Measurements from ENCODE around the gene CYBA.

The CYBA gene

DNA sequence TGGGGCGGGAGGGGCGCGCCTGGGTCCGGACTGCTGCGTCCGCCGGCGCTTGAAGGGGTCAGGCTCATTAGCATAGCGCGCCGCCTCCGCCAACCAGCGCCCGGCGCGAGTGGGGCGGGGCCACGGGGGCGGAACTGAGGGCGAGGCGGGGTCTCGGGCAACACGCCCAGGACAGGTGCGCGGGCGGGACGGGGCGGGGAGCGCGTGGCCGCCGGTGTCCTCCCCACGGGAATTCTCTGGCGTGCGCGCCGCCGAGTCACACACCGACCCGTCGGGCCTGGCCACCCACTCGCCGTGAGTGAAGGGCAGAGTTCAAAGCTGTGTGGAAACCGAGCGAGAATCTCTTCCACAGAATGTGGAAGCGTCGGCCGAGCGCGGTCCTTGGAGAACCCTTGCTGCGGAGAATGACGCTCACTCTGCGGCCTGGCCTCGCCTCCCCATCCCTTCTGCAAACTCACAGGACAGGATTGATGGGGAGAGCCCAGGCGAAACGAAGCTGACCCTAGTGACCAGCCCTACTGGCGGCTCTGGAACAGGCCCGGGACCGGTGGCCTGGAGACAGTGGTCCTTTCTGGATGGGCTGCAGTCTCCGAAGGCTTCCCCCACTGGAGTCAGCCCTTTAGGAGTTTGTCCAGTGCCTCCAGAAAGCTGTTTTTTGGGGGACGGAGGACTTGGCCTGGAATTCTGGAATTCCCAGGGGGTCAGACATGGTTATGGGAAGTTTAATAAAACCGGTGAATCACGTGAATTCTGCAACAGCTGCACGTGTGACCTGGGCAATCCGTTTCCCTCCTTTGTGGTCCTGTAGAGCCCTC is 35.8 kb upstream of the CYBA start, which contains the start of gene SNAI3:
Gene SNAI3 (minus strand): TSS at position 69 of the 815 bp plus-strand sequence. CDS start 101 bp downstream, outside the sequence.
- Histone ChIP-seq H3K9ac (ENCODE audit: low read depth in 1 of 2, low read length in 2 of 2) (peak within 1 kb of the TSS; percentile 25 to 43), H3K9me3 (ENCODE audit: control insufficient read depth in 1 of 2, low read length in 2 of 2) (no peaks in the 10 kb centered on the region), H3K27me3 (ENCODE audit: control insufficient read depth in 1 of 2, insufficient read depth in 2 of 2, low read length in 2 of 2) (peaks cover 4 to 5% of the 10 kb centered on the region in 2 donors), H3K36me3 (ENCODE audit: control insufficient read depth in 1 of 2, insufficient read depth in 2 of 2, low read length in 2 of 2) (no peaks in the 10 kb centered on the region), H3K27ac (ENCODE audit: low read depth, low read length) (no peak within 1 kb of the TSS), H3K4me1 (ENCODE audit: control insufficient read depth in 1 of 2, insufficient read depth in 2 of 2, low read length in 2 of 2) (peaks cover 33 to 54% of the 10 kb centered on the region in 2 donors), H3K4me3 (ENCODE audit: low read depth in 1 of 2, low read length in 2 of 2) (peak within 1 kb of the TSS; percentile 70)

DNA sequence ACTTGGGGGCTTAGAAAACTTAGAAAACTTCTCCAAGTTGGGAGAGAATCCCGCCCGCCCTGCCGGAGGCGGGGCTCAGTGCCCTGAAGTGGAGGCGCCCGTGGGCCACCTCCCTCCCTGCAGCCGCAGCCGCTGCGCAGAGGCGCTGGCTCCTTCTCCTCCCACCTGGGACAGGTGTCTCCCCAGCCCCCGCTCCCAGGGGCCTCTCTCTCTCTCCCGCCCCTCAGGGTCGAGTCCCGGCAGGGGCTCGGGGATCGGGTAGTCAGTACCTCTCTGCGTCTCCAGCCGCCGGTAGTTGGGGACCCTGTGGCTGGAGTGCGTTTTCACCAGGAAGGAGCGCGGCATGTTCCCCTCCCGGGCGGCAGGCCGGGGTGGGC is 35.2 kb upstream of the CYBA start:
- peaks cover 30 to 54% of the 10 kb centered on the region in 2 donors for H3K4me1 ChIP-seq (ENCODE audit: control insufficient read depth in 1 of 2, insufficient read depth in 2 of 2, low read length in 2 of 2)
- peaks cover 4 to 5% of the 10 kb centered on the region in 2 donors for H3K27me3 ChIP-seq (ENCODE audit: control insufficient read depth in 1 of 2, insufficient read depth in 2 of 2, low read length in 2 of 2)
- peak overlapping the region; percentile 70 for H3K4me3 ChIP-seq (ENCODE audit: low read depth in 1 of 2, low read length in 2 of 2)
- no peak overlapping the region for H3K27ac ChIP-seq (ENCODE audit: low read depth, low read length)
- H3K9ac ChIP-seq (ENCODE audit: low read depth in 1 of 2, low read length in 2 of 2): peak overlapping the region in 1 of 2 donors; percentile 4
- no peaks in the 10 kb centered on the region for H3K9me3 ChIP-seq (ENCODE audit: control insufficient read depth in 1 of 2, low read length in 2 of 2)
- no peaks in the 10 kb centered on the region for H3K36me3 ChIP-seq (ENCODE audit: control insufficient read depth in 1 of 2, insufficient read depth in 2 of 2, low read length in 2 of 2)

DNA sequence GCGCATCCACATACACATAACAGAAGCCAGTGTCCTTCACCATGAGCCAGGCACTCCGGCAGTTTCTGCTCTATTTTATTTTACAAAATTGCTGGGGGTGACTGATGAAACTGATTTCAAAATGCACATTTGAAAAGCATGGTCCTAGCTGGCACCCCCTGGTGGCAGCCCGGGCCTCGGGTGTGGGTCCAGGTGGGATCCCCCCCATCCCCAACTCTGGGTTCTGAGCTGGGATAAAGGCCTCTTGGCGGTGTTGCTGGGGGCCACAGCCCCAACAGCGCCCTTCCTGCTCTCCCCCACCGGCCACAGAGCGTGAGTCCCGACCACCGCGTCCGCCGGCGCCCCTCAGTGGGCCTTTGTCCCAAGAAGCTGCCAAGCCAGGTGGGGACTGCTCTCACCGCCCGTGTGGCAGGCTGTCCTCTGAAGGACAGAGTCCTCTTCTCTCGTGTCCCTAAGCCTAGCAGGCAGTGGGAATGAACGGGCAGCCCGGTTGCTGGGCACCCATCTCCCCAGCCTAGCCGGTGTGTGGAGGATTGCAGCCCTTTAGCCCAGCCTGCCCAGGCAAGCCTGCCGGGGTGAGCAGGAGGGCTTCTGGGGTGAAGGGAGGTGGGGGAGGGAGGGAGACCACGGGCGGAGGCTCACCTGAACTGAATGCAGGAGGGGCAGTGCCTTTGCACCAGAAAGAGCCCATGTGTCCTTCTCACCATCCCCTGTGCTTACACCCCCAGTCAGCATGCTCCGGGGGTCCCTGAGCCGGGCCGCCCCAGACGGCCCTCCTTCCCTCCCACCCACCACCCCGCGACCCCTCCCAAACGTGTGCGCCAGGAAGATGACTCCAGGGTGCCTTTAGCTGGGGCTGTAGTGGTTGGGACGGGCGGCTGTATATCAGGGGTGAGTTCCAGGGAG is 34.6 kb upstream of the CYBA start:
- H3K27ac ChIP-seq (ENCODE audit: low read depth, low read length): no peak overlapping the region

DNA sequence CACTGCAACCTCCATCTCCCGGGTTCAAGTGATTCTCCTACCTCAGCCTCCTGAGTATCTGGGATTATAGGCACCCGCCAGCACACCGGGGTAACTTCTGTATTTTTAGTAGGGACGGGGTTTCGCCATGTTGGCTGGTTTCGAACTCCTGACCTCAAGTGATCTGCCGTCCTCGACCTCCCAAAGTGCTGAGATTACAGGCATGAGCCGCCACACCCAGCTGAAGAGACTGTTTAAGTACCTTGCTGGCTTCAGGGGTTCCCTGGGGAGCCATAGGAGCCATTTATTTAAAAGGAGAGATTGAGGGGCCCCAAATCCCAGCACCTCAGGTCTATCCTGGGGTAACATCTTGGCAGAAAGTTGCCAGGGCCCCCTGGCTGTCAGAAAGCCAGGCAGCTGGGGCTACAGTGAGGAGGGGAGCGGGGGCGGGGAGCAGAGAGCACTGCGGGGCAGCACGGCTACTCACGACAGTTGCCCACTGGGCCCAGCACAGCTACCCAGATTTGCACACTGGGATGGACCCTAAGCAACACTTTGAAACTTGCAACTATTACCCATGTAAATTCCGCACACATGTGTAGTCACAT is 33.8 kb upstream of the CYBA start:
- Histone ChIP-seq H3K4me1 (ENCODE audit: control insufficient read depth in 1 of 2, insufficient read depth in 2 of 2, low read length in 2 of 2) (peaks cover 30 to 57% of the 10 kb centered on the region in 2 donors), H3K4me3 (ENCODE audit: low read depth in 1 of 2, low read length in 2 of 2) (peak overlapping the region in 1 of 2 donors; percentile 70), H3K27me3 (ENCODE audit: control insufficient read depth in 1 of 2, insufficient read depth in 2 of 2, low read length in 2 of 2) (peaks cover 4 to 5% of the 10 kb centered on the region in 2 donors), H3K9ac (ENCODE audit: low read depth in 1 of 2, low read length in 2 of 2) (no peak overlapping the region), H3K9me3 (ENCODE audit: control insufficient read depth in 1 of 2, low read length in 2 of 2) (no peaks in the 10 kb centered on the region), H3K27ac (ENCODE audit: low read depth, low read length) (no peak overlapping the region), H3K36me3 (ENCODE audit: control insufficient read depth in 1 of 2, insufficient read depth in 2 of 2, low read length in 2 of 2) (no peaks in the 10 kb centered on the region)

More for the DNA sequence above, 34.6 kb upstream of the CYBA start:
- H3K9me3 ChIP-seq (ENCODE audit: control insufficient read depth in 1 of 2, low read length in 2 of 2): no peaks in the 10 kb centered on the region
- no peaks in the 10 kb centered on the region for H3K36me3 ChIP-seq (ENCODE audit: control insufficient read depth in 1 of 2, insufficient read depth in 2 of 2, low read length in 2 of 2)
- H3K4me3 ChIP-seq (ENCODE audit: low read depth in 1 of 2, low read length in 2 of 2): peak overlapping the region; percentile 70
- H3K4me1 ChIP-seq (ENCODE audit: control insufficient read depth in 1 of 2, insufficient read depth in 2 of 2, low read length in 2 of 2): peaks cover 30 to 57% of the 10 kb centered on the region in 2 donors
- H3K27me3 ChIP-seq (ENCODE audit: control insufficient read depth in 1 of 2, insufficient read depth in 2 of 2, low read length in 2 of 2): peaks cover 4 to 5% of the 10 kb centered on the region in 2 donors
- H3K9ac ChIP-seq (ENCODE audit: low read depth in 1 of 2, low read length in 2 of 2): peak overlapping the region; percentile 25 to 32

DNA sequence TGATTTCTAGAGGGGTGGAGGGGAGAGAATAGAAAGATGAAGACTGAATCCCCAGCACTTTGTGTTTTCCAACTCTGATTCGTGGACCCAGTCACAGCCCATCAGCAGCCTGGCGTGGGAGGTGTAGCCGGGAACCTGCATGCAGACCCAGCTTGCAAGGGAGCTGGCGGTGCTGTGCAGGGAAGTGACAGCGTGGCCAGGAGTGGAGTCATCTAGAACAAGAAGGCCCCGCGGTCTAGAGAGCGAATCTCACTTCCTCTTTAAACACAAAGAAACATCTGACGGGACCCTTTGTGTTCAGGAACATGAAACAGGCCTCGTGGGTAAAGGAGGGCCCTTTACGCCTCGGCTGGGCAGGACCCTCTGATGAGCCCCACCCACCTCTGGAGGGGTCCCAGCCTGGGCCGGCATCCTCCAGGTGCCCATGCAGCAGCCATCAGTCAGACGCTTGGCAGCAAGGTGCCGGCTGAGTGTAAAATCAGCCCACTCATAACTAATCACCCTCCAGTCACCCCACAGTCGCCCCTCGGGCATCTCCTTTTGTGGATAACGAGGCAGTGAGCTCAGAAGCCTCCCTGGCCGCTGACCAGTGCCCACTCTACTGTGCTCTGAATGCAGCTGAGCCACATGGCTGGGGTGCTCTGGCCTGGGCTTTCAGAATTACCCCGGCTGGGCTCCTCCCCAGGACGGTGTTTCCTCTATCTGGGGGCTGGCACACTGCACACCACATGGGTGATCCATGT is 31.0 kb upstream of the CYBA start:
- H3K9ac ChIP-seq (ENCODE audit: low read depth in 1 of 2, low read length in 2 of 2): peak overlapping the region in 1 of 2 donors; percentile 25
- peaks cover 20 to 42% of the 10 kb centered on the region in 2 donors for H3K4me1 ChIP-seq (ENCODE audit: control insufficient read depth in 1 of 2, insufficient read depth in 2 of 2, low read length in 2 of 2)
- peaks cover 4 to 5% of the 10 kb centered on the region in 2 donors for H3K27me3 ChIP-seq (ENCODE audit: control insufficient read depth in 1 of 2, insufficient read depth in 2 of 2, low read length in 2 of 2)
- H3K9me3 ChIP-seq (ENCODE audit: control insufficient read depth in 1 of 2, low read length in 2 of 2): no peaks in the 10 kb centered on the region
- H3K36me3 ChIP-seq (ENCODE audit: control insufficient read depth in 1 of 2, insufficient read depth in 2 of 2, low read length in 2 of 2): peaks cover 0 to 3% of the 10 kb centered on the region in 2 donors
- peak overlapping the region; percentile 63 for H3K27ac ChIP-seq (ENCODE audit: low read depth, low read length)
- peak overlapping the region; percentile 35 to 36 for H3K4me3 ChIP-seq (ENCODE audit: low read depth in 1 of 2, low read length in 2 of 2)

DNA sequence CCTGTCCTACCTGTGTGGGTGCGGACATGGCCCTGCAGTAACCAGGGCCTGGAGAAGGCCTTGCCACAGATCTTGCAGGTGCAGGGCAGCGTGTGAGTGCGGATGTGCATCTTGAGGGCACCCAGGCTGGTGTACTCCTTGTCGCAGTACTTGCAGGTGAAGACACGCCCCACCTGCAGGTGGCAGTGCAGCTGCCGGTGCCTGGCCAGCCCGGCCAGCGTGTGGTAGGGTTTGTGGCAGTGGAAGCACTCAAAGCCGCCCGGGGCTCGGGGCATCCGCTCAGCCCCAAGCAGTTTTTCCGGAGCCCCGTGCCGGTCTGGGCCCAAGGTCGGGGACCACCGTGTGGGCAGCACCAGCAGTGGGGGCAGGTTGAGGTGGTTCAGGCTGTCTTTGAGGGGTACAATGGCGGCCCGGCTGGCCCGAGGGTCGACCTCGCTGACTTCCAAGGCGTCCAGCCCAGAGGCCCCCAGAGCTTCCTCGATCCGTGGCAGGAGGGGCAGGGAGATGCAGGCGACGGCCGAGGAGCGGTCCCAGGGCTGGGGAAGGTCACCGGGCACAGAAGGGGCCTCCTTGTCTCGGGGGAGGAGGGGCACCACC is 30.3 kb upstream of the CYBA start:
- H3K9ac ChIP-seq (ENCODE audit: low read depth in 1 of 2, low read length in 2 of 2): peak overlapping the region in 1 of 2 donors; percentile 25
- no peaks in the 10 kb centered on the region for H3K9me3 ChIP-seq (ENCODE audit: control insufficient read depth in 1 of 2, low read length in 2 of 2)
- H3K4me3 ChIP-seq (ENCODE audit: low read depth in 1 of 2, low read length in 2 of 2): peak overlapping the region; percentile 35 to 36
- H3K27me3 ChIP-seq (ENCODE audit: control insufficient read depth in 1 of 2, insufficient read depth in 2 of 2, low read length in 2 of 2): peaks cover 4 to 5% of the 10 kb centered on the region in 2 donors
- peaks cover 0 to 3% of the 10 kb centered on the region in 2 donors for H3K36me3 ChIP-seq (ENCODE audit: control insufficient read depth in 1 of 2, insufficient read depth in 2 of 2, low read length in 2 of 2)
- H3K27ac ChIP-seq (ENCODE audit: low read depth, low read length): no peak overlapping the region
- H3K4me1 ChIP-seq (ENCODE audit: control insufficient read depth in 1 of 2, insufficient read depth in 2 of 2, low read length in 2 of 2): peaks cover 16 to 38% of the 10 kb centered on the region in 2 donors

DNA sequence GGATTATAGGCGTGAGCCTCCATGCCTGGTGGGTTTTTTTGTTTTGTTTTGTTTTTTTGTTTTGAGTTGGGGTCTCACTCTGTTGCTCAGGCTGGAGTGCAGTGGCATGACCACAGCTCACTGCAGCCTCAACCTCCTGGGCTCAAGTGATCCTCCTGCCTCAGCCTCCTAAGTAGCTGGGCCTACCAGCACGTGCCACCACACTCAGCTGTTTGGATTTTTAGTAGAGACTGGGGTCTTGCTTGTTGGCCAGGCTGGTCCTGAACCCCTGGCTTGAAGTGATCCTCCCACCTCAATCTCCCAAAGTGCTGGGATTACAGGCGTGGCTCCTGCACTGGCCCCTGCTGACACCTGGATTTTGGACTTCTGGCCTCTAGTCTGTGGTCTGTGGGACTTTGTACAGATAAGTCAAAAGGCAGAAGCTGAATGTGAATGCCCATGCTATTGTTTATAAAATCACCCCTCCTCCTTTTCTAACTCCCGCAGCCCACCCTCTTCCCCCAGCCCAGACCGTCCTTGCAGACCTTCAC is 29.8 kb upstream of the CYBA start:
- Histone ChIP-seq H3K4me3 (ENCODE audit: low read depth in 1 of 2, low read length in 2 of 2) (no peak overlapping the region), H3K27ac (ENCODE audit: low read depth, low read length) (no peak overlapping the region), H3K9me3 (ENCODE audit: control insufficient read depth in 1 of 2, low read length in 2 of 2) (no peaks in the 10 kb centered on the region), H3K9ac (ENCODE audit: low read depth in 1 of 2, low read length in 2 of 2) (no peak overlapping the region), H3K27me3 (ENCODE audit: control insufficient read depth in 1 of 2, insufficient read depth in 2 of 2, low read length in 2 of 2) (peaks cover 4% of the 10 kb centered on the region in 2 donors), H3K4me1 (ENCODE audit: control insufficient read depth in 1 of 2, insufficient read depth in 2 of 2, low read length in 2 of 2) (peaks cover 14 to 32% of the 10 kb centered on the region in 2 donors), H3K36me3 (ENCODE audit: control insufficient read depth in 1 of 2, insufficient read depth in 2 of 2, low read length in 2 of 2) (peaks cover 0 to 3% of the 10 kb centered on the region in 2 donors)

DNA sequence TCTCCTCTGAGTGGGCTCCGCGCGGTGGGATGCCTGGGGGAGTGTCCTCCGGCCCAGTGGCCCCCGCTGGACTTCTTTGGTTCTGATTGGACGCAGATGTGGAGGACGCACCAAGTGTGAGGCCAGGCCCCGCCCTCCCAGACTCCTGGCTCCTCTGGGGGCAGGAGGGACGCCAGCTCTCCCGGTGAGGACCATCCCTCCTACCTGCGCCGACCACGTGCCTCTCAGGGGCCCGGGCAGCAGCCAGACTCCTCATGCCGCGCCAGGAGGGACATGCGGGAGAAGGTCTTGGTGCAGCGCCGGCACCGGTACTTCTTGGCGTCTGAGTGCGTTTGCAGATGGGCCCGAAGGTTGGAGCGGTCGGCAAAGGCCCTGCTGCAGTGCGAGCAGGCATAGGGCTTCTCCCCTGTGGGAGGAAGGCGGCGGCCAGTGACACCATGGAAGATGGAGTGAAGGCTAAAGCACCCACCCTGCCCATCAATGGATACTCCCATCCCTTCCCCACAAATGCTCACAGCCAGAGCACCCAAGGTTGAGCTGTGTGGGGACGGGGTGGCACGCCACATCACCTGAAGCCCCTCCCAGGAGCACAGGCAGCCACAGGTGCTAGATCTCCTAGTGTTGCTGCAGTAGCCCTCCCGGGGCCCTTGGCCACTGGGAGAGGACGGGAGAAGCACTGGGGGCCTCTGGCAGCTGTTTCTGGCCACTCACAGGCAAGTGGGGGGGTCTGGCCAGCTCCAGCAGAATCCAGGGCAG is 27.5 kb upstream of the CYBA start:
- Histone ChIP-seq H3K4me3 (ENCODE audit: low read depth in 1 of 2, low read length in 2 of 2) (no peak overlapping the region), H3K9ac (ENCODE audit: low read depth in 1 of 2, low read length in 2 of 2) (no peak overlapping the region), H3K27ac (ENCODE audit: low read depth, low read length) (no peak overlapping the region), H3K27me3 (ENCODE audit: control insufficient read depth in 1 of 2, insufficient read depth in 2 of 2, low read length in 2 of 2) (no peaks in the 10 kb centered on the region), H3K9me3 (ENCODE audit: control insufficient read depth in 1 of 2, low read length in 2 of 2) (no peaks in the 10 kb centered on the region), H3K4me1 (ENCODE audit: control insufficient read depth in 1 of 2, insufficient read depth in 2 of 2, low read length in 2 of 2) (peaks cover 7 to 20% of the 10 kb centered on the region in 2 donors), H3K36me3 (ENCODE audit: control insufficient read depth in 1 of 2, insufficient read depth in 2 of 2, low read length in 2 of 2) (peaks cover 0 to 3% of the 10 kb centered on the region in 2 donors)

All from duodenal mucosa (tissue), 2 donors.